Measurements from ENCODE around the gene RTN4IP1.

RTN4IP1 gene

DNA sequence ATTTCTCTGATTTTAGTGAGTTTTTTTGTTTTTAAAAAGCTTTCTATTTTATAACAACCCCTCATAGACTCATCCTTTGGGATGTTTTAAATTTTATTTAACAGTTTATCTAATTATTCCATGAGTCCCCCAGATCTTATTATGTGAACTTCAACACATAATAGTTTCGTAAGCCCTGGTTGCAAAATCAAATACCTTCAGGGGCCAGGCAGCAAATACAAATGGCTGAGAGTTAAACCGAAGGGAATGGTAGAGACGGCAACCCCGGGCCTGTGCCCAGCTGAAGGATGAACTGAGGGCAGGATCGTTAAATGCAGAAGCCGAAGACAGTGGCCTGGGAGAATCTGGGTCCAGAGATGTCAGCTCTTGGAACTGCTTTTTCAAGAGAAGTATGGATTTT lies 88.4 kb downstream of the RTN4IP1 start:
- DNase-seq = no peak

DNA sequence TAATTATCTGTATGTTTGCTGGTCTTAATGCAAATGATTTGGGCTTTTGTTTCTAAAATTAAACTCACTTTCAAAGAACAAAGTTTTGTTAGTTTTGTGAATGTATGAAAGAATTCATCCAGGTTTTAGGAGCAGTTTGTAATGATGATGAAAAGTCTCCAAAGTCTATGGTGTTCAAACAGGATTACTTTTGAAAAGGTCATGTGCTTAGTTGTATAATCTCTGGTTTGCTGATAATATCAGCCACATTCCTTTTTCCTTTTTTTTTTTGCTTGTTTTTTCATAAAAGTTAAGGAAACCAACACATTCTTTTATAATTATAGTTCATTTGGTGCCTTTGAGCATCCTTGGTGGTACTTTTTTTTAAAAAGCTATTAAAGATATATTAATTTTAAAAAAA lies 88.9 kb downstream of the RTN4IP1 start:
- DNase-seq = no peak

DNA sequence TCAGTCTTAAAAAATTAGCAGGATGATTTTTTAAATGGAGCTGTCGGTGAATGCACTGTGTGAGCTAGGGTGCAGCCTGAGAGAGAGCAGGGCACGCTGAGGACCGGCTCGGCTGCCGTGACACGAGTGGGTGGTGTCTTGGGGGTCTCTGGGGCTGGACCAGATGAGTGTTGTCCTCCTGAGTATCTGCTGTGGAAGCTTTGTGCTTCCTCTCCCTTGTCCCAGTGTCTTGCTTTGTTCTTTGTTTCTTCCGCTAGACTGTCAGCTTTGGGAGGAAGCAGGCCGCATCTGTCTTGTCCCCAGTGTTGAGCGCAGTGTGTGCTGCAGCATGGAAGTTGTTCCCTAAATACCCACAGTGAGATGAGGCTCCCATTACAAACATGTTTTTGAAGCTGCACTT lies 89.4 kb downstream of the RTN4IP1 start:
- DNase-seq = no peak

DNA sequence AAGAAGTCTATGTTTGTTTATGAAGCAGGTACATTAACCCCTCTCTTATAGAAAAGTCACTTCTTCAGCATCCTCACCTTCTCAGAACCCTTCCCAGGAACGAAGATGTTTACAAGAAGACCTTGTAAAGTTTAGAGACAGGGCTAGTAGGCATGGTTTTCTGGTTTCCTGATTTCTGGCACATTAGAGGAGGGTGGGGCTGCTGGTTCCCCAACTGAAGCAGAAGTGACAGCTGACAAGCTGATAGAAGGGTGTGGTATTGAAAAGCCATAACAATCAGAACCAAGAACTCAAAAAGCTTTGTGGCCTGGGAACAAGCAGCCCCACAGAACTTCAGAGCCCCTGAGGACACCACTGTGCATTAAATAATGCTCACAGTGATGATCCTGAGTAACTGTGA lies 91.2 kb downstream of the RTN4IP1 start:
- DNase-seq = no peak

DNA sequence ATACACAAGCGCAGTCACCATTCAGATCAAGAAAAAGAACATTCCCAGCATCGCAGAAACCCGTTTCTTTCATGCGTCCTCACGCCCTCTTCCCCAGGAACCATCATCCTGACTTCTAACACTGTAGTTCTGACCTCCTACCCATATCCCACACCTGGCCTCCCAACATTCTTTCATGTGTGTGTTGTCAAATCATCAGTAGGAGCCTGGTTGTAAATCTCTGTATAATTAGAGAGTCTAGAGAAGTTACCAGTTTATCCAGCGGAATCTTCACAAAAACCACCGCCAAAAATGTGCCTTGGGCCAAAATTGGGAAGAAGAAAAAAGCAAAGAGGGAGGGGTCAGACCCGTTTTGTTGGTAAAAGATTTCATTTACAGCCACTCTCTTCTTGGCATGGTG lies 91.6 kb downstream of the RTN4IP1 start:
- no peak for DNase-seq

DNA sequence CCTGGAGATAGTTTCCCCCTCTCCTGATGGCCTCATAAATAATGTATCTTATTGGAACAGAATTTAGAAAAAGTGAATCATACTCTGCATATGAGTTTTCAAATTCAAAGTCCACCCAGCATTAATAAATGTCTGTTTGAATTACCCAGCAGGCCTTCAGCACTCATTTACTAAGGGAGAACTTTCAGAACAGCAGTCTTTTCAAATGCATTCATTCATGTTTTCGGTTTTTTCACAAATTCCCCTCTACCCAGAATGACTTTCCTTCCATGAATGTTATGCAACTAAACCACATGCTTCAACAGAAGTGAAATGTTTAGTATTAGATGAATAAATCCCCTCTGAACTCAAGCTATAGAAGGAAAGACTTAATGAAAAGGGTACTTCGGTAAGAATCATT lies 92.4 kb downstream of the RTN4IP1 start:
- DNase-seq = no peak

DNA sequence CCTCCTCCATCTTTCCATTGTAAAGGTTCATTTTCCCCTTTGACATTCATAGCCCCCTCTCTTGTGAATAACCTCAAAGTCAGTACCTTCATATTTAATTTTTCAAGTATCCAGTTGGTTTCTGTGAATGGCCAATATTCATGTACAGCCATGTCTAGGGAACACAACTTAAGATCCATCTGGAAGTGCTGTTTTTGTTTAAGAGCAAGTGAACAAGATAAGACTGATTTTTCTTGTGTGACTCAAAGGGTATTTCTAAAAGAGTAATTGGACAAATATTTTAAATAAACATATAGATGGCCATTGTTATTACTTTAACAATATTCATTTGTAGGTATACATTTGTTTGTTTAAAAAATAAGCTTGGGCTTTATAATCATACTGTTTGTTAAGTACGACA lies 92.9 kb downstream of the RTN4IP1 start:
- DNase-seq = no peak

DNA sequence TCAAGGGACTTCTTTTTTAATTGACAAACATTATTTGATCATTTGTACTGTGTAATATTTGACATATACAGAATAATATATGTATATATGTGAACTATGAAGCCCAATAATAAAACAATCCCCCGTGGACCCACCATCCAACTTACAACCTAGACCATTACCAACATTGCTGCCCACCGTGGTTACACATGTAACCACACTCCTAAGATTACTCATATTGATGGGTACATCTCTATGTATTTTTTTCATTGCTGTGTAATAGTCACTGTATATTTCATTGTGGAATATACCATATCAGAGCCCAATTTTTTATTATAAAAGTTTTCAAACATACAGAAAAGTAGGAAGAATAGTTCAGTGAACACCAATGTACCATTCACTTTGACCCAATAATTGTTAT lies 94.3 kb downstream of the RTN4IP1 start:
- DNase-seq = no peak

DNA sequence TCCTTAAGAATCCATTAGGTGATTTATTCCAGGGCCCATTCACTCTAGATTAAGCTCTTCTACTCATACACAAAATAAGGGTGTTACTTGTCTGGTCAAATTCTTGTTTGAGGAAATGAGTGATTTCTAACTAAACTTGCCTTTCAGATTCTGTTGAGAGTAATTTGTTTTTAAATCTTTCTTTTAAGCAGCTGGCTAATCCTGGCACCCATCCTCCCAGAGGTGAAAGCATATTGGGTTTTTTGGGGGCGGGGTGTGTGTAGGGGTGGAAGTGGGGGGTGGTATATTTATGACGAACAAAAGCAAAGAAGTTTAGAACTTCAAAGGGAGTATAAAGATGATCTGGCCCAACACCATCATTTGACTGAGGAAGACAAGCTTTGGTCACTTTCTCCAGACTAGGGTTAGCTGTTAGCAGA lies 94.7 kb downstream of the RTN4IP1 start:
- peak; percentile 71 to 73 for DNase-seq

DNA sequence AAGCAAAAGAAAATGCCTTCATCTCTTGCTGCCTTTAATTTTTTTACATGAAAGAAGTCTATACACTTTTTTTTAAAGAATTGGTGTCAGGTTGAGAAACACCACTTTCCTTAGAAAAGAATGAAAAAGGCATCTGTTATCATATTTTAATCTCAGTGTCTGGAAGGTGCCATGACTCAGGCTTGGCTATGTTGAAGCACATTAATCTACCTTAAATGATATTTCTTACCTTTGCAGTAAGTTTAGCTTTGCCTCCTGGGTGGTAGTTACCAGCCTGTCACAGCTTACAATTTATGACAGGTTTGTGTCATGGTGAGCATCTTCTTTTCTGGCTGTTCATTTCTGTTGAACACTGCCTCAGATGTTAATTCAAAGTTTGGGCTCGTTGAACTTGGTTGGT lies 95.3 kb downstream of the RTN4IP1 start:
- no peak for DNase-seq

DNA sequence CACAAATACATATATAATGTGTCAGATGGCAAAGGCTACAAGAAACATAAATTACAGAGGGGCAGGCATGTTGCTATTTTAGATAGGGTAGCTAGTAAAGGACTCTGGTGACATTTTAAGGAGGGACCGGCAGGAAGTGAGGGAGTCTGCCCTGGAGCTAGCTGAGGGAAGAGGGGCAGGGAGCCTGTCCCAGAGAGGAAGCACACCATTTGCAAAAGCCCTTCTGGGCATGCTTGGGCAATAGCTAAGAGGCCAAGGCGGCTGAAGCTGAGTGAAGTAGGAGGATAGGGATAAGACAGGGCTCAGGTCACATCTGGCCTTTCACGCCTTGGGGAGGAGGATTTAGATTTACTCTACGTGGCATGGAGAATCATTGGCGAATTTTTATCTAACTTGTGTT lies 96.2 kb downstream of the RTN4IP1 start:
- no peak for DNase-seq

DNA sequence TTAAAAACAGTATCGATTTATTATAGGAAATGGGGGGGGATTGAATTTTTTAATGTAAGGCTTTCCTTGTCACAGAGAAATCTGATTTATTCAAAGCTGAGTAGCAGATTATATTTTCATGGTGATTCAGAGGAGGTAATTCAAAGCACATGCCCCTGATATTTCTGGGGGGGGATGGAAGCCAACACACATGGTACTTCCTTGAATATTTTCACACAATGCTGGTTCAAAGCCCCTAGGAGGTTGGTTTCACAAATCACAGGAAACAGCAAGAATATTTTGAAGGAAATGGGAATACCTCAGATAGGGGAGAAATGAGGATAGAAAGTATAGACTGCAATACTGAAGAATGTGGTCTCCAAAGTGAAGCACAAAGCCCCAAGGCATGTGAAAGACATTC lies 98.8 kb downstream of the RTN4IP1 start:
- no peak for DNase-seq

DNA sequence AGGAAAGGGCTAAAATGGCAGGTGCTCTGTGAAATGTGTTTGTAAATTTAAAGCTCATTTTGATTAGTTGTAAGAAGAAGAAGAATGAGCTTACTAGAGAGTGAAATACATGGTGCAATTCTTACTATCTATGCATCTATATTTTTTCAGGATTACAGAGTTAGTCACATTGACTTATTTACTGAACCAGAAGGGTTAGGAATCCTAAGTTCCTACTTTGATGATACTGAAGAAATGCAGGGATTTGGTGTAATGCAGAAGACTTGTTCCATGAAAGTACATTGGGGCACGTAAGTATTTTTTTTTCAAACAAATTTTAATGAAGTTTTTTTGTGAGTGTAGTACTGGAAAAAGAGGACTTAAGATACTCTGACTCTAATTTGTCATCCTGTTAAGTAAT lies 99.3 kb downstream of the RTN4IP1 start:
- no peak for DNase-seq

DNA sequence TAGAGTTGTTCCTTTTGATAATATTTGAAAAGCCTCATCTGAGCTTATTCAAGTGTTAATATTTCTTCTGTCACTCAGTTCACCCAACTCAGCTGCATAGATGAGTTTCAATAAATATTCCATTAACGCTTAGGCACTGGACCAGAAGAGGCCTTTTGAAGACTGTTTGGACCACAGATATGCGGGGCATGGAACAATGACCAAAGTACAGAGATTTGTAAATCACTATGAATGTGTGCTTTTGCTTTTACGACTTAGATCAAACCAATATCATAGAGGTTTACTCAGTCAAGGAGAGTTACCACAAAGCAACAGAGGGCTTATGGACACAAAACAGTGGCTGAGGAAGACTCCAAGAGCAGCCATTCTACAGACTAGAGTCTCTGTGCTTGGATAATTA lies 99.9 kb downstream of the RTN4IP1 start:
- DNase-seq = no peak

DNA sequence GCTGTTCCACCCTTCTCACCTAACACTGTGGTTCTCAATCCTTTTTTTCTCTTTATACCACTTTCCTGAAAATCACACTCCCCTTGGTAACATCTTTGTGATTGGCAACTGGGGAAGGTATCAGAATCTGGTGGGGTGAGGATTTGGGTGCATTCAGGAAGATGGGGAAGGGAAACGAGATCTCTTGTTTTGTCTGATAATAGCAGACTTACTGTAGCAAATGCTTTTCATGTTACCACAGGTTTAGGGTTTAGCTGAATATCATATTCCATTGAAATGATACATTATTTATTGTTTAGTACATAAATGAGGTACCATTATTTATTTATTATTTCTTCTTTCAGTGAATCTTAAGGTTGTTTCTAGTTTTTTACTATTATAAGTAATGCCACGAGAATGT lies 100.8 kb downstream of the RTN4IP1 start:
- DNase-seq = no peak

DNA sequence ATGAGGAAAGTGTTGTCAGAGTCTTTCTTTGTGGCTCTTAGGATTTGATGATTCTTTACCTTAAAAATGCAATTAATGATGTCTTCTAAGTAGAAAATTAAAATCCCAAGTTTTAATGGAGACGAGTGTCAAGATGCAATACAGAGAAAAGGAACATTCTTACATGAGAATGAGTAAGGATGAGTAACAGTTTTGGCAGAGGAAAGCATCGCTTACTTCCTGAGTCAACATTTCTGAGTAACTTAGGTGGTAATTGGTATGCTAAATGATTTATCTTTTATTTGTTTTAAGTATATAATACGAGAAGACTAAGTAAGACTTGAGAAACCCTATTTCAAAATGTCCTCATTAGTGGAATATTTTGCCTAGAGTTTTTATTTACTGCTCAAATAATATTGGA lies 101.3 kb downstream of the RTN4IP1 start:
- DNase-seq = no peak

DNA sequence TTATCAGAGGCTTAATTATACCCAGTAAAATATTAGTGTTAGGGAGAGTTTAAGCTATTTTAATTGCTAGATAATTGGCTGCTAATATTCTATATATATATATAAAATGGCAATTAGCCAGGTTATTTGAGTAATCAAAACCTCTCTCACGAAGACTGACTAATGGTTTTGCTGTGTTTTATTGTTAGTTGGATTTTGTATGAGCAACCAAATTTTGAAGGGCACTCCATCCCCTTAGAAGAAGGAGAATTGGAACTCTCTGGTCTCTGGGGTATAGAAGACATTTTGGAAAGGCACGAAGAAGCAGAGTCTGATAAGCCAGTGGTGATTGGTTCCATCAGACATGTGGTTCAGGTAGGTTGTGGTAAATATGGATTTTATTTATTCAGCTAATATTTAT lies 102.2 kb downstream of the RTN4IP1 start:
- no peak for DNase-seq

DNA sequence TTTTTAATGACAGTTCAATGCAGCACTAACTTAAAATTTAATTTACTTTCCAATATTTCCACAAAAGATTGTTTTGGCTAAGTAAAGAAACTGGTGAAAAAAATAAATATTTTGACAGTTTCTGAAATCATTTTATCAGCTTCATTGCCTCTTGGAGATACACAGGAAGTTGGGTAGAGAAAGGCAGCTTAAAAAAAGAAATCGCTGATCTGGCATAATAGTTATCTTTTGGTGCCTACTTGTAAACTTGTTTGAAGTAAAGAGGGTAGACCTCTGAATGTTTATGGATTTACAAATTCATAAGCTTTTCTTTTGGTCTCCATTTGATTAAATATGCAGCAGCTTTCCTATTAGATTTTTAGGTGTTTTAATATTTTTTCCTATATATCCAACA lies 103.4 kb downstream of the RTN4IP1 start:
- DNase-seq = no peak

DNA sequence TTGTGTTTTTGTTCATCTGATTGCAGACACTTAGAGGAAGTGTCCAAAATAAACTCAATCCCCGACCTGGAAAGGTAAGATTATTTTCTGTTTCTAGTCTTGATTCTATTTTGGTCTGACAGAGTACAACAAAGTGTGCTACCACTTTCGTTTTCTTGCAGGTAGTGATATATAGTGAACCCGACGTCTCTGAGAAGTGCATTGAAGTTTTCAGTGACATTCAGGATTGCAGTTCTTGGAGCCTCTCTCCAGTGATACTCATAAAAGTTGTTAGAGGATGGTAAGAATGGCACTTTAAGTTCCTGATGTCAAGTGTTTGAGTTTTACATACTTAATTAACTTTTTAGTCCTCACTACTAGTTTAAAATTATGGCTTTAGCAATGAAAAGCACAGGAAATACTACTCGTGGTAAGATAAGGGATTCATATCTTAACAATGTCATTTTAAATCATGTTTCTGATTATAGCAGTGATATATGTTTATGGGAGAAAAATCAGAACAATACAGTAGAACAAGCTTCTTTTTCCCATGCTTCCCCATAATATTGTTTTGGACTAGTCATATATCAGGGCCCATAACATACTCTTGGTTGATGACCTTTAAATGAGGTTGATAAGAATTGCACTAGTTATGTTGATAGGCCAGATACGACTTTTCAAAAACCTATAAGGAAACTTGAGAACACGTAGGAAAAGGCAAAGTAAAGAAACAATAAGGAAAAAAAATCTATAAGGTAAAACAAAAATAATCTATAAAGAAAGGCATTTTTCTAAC lies 104.0 kb downstream of the RTN4IP1 start:
- no peak for DNase-seq

DNA sequence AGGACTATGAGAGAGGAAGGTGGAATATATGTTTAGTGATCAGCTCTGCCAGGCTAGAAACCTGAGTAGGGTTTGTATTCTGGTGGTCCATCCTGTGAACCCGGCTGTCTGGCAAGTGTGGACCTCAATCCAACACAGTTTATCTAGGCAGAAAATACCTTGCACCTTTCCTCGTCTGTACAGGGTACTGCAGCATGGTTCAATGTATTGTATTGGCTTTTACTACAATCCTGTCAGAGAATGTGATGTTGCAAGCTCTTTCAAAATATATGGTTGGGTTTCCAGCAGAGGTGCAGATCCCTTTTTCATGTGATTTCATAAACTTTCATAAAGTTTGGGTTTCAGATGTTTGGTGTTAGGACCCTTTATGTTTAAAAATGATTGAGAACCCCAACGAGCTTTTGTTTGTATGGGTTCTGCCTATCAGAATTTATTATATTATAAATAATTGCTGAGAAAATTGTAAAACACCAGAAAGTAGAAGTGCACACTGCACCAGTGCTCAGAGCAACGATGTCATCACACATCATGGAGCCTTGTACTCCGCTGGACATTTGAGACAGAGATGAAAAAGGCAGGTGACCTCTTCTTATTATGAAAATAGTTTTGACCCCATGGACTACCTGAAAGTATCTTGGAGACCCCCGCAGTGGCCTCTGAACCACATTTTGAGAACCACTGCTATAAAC lies 106.6 kb downstream of the RTN4IP1 start:
- no peak for DNase-seq
